ENCODE results near the gene ABCC3. TPM values are rescaled to one million over a fixed set of nuclear protein-coding genes. Genes with fewer than 3 reads are reported as not detected.
A peak's percentile ranks its signal among the peaks of the same experiment; 100 is the strongest.

Gene ABCC3
- total RNA-seq, 1 experiment from 2014 or later = 66.2 TPM

- no peaks in the 10 kb centered on the region for H3K27me3 ChIP-seq (ENCODE audit: insufficient read depth, low read length)
- no peaks in the 10 kb centered on the region for H3K36me3 ChIP-seq (ENCODE audit: control insufficient read depth in 1 of 2, insufficient read depth in 2 of 2, low read length in 2 of 2)
- DNase-seq (ENCODE audit: low read depth, low spot score) (no peak), ATAC-seq (no peak)
- no peaks in the 10 kb centered on the region for H4K20me1 ChIP-seq (ENCODE audit: insufficient read depth)
- CTCF ChIA-PET = interaction anchor here (1.1 kb wide), 1 partner anchor 27 kb away, joined by 4 read pairs; no protein-coding TSS in a partner anchor
- RAD21 ChIA-PET (ENCODE audit: low non-redundant PET in 1 of 2, low total read pairs in 2 of 2, uncharacterized antibody in 2 of 2, unreplicated experiment in 2 of 2) = no interaction called here
- H3K9me3 ChIP-seq (ENCODE audit: control insufficient read depth in 1 of 2, insufficient read depth in 1 of 2, low read depth in 1 of 2, low read length in 2 of 2) = no peaks in the 10 kb centered on the region
- TF ChIP-seq SP1 (IDR thresholded peaks at IDR 0.05; ENCODE audit: low read depth) (no peak), RAD21 (IDR thresholded peaks at IDR 0.05; ENCODE audit: low read depth) (no peak), CBX3 (IDR thresholded peaks at IDR 0.05; ENCODE audit: low read depth) (no peak), SIN3A (IDR thresholded peaks at IDR 0.05; ENCODE audit: low read depth) (no peak), ZBTB33 (IDR thresholded peaks at IDR 0.05; ENCODE audit: extremely low read depth, insufficient replicate concordance, low read length) (no peak), ATF3 (IDR thresholded peaks at IDR 0.05) (no peak), CTCF (IDR thresholded peaks at IDR 0.05 in 2 of 3, conservative IDR thresholded peaks at IDR 0.05 in 1 of 3; ENCODE audit: borderline replicate concordance in 1 of 3, insufficient read depth in 1 of 3, low read depth in 2 of 3, low read length in 2 of 3) (no peak), MAX (IDR thresholded peaks at IDR 0.05) (no peak)
- TF ChIP-seq, protein P1, sequence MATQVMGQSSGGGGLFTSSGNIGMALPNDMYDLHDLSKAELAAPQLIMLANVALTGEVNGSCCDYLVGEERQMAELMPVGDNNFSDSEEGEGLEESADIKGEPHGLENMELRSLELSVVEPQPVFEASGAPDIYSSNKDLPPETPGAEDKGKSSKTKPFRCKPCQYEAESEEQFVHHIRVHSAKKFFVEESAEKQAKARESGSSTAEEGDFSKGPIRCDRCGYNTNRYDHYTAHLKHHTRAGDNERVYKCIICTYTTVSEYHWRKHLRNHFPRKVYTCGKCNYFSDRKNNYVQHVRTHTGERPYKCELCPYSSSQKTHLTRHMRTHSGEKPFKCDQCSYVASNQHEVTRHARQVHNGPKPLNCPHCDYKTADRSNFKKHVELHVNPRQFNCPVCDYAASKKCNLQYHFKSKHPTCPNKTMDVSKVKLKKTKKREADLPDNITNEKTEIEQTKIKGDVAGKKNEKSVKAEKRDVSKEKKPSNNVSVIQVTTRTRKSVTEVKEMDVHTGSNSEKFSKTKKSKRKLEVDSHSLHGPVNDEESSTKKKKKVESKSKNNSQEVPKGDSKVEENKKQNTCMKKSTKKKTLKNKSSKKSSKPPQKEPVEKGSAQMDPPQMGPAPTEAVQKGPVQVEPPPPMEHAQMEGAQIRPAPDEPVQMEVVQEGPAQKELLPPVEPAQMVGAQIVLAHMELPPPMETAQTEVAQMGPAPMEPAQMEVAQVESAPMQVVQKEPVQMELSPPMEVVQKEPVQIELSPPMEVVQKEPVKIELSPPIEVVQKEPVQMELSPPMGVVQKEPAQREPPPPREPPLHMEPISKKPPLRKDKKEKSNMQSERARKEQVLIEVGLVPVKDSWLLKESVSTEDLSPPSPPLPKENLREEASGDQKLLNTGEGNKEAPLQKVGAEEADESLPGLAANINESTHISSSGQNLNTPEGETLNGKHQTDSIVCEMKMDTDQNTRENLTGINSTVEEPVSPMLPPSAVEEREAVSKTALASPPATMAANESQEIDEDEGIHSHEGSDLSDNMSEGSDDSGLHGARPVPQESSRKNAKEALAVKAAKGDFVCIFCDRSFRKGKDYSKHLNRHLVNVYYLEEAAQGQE (IDR thresholded peaks at IDR 0.05; ENCODE audit: low read depth) = no peak
- intact Hi-C loops (cut with micrococcal nuclease) = no loop called here
- no peak overlapping the region for H2AFZ ChIP-seq (ENCODE audit: low read depth, low read length, poor library complexity, severe bottlenecking)
- H3K9ac ChIP-seq (ENCODE audit: low read length) = no peak overlapping the region
- H3K9me2 ChIP-seq (ENCODE audit: insufficient read depth) = no peaks in the 10 kb centered on the region
- 0 out of 2 replicates have a peak overlapping the region, but pooled peaks have one; percentile 14 for H3K4me2 ChIP-seq (ENCODE audit: low read length)
- no peak overlapping the region for H3K27ac ChIP-seq (ENCODE audit: low read depth, low read length)
- H3K79me2 ChIP-seq (ENCODE audit: insufficient read depth, low read length) = no peaks in the 10 kb centered on the region
- peaks cover 47 to 61% of the 10 kb centered on the region in 2 experiments for H3K4me1 ChIP-seq (ENCODE audit: control insufficient read depth in 1 of 2, insufficient read depth in 2 of 2, low read length in 2 of 2)
- H3K4me3 ChIP-seq (replicated peaks in 1 of 2; ENCODE audit: low read depth in 1 of 2, low read length in 2 of 2) = no peak overlapping the region
- POLR2A ChIA-PET = interaction anchor here (1.5 to 6.0 kb wide), 2 partner anchors 11 to 20 kb away, joined by 3 to 59 read pairs; no protein-coding TSS in a partner anchor
- no TSS peak for BruUV-seq (replicated peaks)
These were observed 22.9 kb downstream of the ABCC3 start for GRCh38 chr17:50657627-50658026.
